Type B pancreatic cell (in vitro differentiated cells): ENCODE measurements around the gene OR1D5. TPM values are rescaled to one million over a fixed set of nuclear protein-coding genes. Genes with fewer than 3 reads are reported as not detected.

ENCODE experiments used
- DNase-seq: peaks from one replicate; pipeline ENCODE4 v3.0.0; 2021; ENCODE audit warnings: mixed read lengths; ENCODE audit not compliant: unreplicated experiment; ENCODE audit errors: extremely low spot score
- H3K27ac Mint-ChIP-seq: 2 replicates; pipeline ENCODE4 v1.8.0; 2021; ENCODE audit warnings: mild to moderate bottlenecking, mixed read lengths
- H3K27me3 Mint-ChIP-seq: 2 replicates; pipeline ENCODE4 v1.8.0; 2021; ENCODE audit warnings: mixed read lengths
- H3K36me3 Mint-ChIP-seq: 2 replicates; pipeline ENCODE4 v1.8.0; 2021; ENCODE audit warnings: mixed read lengths
- H3K4me1 Mint-ChIP-seq: one replicate; pipeline ENCODE4 v1.8.0; 2021; ENCODE audit warnings: mixed read lengths; ENCODE audit not compliant: unreplicated experiment
- H3K4me3 Mint-ChIP-seq: 2 replicates; pipeline ENCODE4 v1.8.0; 2021; ENCODE audit warnings: mild to moderate bottlenecking, mixed read lengths
- H3K9me3 Mint-ChIP-seq: 2 replicates; pipeline ENCODE4 v1.8.0; 2021; ENCODE audit warnings: mixed read lengths
- total RNA-seq: library from RNA; stranded (reverse); gene quantifications from 2 replicates; pipeline ENCODE4 v1.2.1, GENCODE V29; 2021; ENCODE audit warnings: low replicate concordance
- TF ChIP-seq, protein P1 (sequence below): fragments of 200-600 bp; sonication (generic); conservative IDR thresholded peaks from 2 replicates; pipeline ENCODE4 v1.5.0; 2021; ENCODE audit warnings: antibody characterized with exemption, mild to moderate bottlenecking

OR1D5 gene
- total RNA-seq, 1 donor from 2014 or later: not detected

DNA sequence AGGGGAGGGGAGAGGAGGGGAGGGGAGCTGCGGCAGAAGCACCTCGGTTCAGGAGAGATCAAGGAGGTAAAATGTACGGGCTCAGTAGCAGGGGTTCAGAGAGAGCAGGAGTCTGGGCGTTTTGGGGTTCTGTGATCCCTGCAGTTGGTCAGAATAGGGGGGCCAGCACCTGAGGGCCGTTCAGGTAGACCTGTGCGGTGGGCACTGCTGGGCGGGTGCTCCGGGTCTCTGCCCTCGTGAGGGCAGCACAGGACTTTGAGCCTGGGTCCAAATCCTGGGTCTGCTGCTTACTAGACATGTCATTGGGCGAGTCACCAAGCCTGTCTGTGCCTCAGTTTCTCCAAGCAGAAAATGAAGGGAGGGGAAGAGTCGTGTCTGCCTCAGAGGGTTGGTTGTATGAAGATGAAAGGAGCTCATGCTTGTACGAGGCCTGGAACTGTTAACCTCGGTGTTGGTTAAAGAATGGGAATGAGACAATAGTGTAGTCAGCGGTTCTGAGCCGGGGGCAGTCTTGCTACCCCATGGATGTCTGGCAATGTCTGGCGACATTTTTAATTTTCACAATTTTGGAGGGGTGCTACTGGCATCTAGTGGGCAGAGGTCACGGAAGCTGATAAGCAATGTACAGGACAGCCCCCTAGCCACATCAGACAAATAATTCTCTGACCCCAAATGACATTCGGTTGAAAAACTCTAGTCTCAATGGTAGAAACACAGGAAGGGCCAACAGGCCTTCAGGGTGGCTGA, 35.4 kb downstream of the OR1D5 start:
- TF ChIP-seq, protein P1, sequence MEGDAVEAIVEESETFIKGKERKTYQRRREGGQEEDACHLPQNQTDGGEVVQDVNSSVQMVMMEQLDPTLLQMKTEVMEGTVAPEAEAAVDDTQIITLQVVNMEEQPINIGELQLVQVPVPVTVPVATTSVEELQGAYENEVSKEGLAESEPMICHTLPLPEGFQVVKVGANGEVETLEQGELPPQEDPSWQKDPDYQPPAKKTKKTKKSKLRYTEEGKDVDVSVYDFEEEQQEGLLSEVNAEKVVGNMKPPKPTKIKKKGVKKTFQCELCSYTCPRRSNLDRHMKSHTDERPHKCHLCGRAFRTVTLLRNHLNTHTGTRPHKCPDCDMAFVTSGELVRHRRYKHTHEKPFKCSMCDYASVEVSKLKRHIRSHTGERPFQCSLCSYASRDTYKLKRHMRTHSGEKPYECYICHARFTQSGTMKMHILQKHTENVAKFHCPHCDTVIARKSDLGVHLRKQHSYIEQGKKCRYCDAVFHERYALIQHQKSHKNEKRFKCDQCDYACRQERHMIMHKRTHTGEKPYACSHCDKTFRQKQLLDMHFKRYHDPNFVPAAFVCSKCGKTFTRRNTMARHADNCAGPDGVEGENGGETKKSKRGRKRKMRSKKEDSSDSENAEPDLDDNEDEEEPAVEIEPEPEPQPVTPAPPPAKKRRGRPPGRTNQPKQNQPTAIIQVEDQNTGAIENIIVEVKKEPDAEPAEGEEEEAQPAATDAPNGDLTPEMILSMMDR: no peak
- DNase-seq: peak; percentile 45
- Mint-ChIP-seq H3K27ac (no peak overlapping the region), H3K4me1 (no peaks in the 10 kb centered on the region), H3K36me3 (peaks cover 8% of the 10 kb centered on the region), H3K9me3 (peaks cover 4% of the 10 kb centered on the region), H3K27me3 (no peaks in the 10 kb centered on the region), H3K4me3 (no peak overlapping the region)

DNA sequence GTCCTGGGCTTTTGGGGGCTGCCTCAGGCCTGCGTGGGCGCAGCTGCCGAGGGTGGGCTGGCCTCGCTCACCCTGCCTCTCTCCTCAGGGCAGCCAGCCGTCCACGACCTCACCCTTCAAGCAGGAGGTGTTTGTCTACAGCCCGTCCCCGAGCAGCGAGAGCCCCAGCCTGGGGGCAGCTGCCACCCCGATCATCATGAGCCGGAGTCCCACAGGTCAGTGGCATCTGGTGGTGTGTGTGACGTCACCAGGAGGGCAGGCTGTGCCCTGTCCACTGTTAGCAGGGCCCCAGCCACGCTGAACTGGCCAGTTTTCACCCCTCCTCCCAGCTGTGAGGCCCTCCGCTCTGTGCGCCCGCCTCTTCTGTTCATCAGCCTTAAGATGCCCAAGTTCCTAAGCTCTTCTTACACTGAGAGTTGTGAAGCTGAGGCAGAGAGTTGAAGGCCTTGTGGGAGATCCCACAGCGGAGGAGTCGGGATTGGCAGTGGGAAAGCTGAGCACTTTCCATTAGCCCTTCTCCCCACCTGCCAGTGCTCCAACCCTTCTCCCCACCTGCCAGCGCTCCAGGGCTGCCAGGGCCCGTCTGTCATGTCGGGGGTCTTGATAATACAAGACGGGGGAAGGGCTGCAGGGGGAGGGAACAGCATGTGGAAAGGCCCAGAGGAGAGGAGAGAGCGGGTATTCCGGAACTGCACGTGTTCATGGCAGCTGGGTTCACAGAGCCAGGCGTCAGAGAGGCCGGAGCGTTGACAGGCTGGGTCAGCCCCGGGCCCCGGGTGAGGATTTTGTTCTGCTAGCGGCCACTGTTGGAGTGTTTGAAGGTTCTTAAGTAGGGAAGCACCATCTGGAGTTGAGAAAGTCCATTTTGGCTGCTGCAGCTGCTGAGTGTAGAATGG, 36.3 kb downstream of the OR1D5 start:
- no peaks in the 10 kb centered on the region for H3K4me1 Mint-ChIP-seq
- no peak overlapping the region for H3K27ac Mint-ChIP-seq
- TF ChIP-seq, protein P1: no peak
- peaks cover 4% of the 10 kb centered on the region for H3K9me3 Mint-ChIP-seq
- no peak overlapping the region for H3K4me3 Mint-ChIP-seq
- peaks cover 14% of the 10 kb centered on the region for H3K36me3 Mint-ChIP-seq
- H3K27me3 Mint-ChIP-seq: no peaks in the 10 kb centered on the region
- peak; percentile 58 for DNase-seq

DNA sequence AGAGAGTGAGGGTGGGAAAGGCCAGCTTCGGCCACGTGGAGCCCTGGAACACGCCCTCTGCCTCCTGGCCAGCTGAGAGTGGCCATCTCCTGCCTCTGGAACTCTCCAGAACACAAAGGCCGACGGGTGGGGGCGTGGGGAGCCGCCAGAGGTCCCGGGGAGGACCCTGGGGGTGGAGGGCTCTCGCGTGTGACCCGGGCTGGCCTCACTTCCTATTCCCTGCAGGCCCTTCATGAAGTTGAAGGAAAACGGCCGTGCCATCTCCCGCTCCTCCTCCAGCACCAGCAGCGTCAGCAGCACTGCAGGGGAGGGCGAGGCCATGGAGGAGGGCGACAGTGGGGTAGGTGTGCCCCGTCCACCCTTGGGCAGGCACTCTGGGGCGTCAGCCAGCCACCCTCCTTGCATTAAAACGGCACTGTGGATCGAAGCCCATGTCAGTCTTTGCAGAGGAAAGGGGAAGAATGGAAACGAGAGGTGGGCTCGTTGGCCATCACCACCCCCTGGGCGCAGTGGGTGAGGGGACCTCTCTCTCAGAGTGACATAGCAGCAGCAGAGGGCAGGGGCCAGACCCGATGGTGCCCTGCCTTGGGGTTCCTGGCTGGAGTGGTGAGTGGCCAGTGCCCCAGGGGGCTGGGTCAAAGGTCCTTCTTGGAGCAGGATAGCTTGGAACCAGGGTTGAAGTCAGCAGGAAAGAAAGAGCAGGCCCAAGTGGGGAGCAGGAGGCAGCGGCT, 37.1 kb downstream of the OR1D5 start:
- peak; percentile 62 for DNase-seq
- peaks cover 17% of the 10 kb centered on the region for H3K36me3 Mint-ChIP-seq

DNA sequence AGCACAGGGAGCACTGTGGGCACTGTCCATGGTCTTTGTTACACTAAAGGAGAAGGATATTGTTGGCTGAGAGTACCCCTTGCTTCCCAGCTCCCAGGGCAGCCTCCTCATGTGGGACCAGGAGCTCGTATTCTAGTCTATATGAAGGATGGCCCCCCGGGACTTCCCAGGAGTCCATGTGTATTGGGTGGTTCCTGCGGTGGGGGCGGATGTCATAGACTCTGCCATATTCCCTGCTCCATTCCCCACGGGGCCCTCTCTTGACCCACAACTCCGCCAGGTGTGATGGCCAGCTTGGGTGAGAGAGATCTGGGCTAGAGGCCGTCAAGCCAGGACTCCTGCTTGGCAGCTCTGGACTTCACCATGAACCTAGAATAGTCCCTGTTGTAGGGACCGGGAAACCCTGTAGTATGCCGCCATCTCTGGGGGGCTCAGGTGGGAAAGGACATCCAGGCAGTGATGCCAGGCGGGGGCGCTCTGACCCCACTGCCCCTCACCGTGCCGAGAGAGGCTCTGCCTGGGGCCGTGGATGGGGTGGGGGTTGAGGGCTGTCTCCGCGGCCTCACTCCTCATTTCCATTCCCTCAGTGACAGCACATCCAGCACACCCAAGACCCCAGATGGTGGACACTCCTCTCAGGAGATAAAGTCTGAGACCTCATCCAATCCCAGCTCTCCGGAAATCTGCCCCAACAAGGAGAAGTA, 37.8 kb downstream of the OR1D5 start:
- Mint-ChIP-seq H3K4me1 (no peaks in the 10 kb centered on the region), H3K27me3 (no peaks in the 10 kb centered on the region), H3K36me3 (peaks cover 23% of the 10 kb centered on the region), H3K9me3 (peaks cover 13% of the 10 kb centered on the region), H3K4me3 (no peak overlapping the region), H3K27ac (no peak overlapping the region)
- TF ChIP-seq, protein P1: no peak
- DNase-seq: peak; percentile 62

More for the DNA sequence above, 37.1 kb downstream of the OR1D5 start:
- Mint-ChIP-seq H3K4me3 (no peak overlapping the region), H3K27ac (no peak overlapping the region), H3K27me3 (no peaks in the 10 kb centered on the region), H3K4me1 (no peaks in the 10 kb centered on the region), H3K9me3 (peaks cover 8% of the 10 kb centered on the region)
- TF ChIP-seq, protein P1: no peak

DNA sequence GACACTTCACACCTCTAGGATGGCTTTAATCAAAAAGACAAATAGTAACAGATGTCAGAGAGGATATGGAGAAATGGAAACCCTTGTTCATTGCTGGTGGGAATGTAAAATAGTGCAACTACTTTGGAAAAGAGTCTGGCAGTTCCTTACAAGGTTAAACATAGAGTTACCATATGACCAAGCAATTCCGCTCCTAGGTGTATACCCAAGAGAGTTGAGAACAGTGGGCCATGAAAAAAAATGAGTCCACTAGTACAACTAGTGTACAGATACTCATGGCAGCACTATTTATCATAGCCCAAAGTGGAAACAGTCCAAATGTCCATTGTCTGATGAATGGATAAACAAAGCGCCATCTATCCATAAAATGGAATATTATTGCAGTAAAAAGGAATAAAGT, 39.1 kb downstream of the OR1D5 start:
- H3K36me3 Mint-ChIP-seq: peaks cover 24% of the 10 kb centered on the region
- no peaks in the 10 kb centered on the region for H3K27me3 Mint-ChIP-seq
- no peak overlapping the region for H3K27ac Mint-ChIP-seq
- no peak overlapping the region for H3K4me3 Mint-ChIP-seq
- DNase-seq: no peak
- peaks cover 13% of the 10 kb centered on the region for H3K9me3 Mint-ChIP-seq
- H3K4me1 Mint-ChIP-seq: no peaks in the 10 kb centered on the region
- TF ChIP-seq, protein P1: no peak
